ENCODE measurements around the gene TVP23A.

DNA sequence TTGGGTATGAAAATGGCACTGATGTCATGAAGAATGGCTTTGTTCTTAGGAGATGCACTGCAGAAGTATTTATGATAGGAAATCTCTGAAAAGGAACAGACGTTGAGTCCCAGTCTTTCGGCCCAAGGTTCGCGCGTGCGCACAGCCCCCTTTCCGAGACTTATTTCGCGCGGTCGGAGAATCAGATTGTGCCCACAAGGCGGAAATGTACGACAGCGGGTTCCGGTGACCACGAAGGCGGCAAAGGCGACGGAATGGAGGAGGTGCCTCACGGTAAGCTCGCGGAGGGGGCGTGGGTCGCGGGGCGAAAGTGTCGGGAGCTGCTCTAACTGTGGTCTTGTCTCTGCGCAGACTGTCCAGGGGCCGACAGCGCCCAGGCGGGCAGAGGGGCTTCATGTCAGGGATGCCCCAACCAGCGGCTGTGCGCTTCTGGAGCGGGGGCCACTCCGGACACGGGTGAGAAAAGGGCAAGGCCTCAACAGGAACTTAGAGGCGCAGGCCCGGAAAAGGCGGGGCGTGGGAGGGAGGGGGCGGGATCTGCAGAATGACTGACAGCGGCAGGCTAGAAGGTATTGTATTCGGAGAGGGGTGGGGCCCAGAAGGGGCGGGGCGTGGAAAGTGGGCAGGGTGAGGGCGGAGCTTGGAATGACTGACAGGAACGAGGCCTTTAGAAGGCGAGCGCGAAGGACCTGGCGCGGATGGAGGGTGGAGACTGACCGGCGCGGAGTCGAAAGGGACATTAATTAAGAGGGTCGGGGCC, 74.8 kb downstream of the TVP23A start, which contains the start of gene NUBP1:
- TF ChIP-seq POLR2AphosphoS5 (IDR thresholded peaks at IDR 0.05) = peak; percentile 94 to 96 (median 95)
- TF ChIP-seq, protein P1, sequence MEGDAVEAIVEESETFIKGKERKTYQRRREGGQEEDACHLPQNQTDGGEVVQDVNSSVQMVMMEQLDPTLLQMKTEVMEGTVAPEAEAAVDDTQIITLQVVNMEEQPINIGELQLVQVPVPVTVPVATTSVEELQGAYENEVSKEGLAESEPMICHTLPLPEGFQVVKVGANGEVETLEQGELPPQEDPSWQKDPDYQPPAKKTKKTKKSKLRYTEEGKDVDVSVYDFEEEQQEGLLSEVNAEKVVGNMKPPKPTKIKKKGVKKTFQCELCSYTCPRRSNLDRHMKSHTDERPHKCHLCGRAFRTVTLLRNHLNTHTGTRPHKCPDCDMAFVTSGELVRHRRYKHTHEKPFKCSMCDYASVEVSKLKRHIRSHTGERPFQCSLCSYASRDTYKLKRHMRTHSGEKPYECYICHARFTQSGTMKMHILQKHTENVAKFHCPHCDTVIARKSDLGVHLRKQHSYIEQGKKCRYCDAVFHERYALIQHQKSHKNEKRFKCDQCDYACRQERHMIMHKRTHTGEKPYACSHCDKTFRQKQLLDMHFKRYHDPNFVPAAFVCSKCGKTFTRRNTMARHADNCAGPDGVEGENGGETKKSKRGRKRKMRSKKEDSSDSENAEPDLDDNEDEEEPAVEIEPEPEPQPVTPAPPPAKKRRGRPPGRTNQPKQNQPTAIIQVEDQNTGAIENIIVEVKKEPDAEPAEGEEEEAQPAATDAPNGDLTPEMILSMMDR (IDR thresholded peaks at IDR 0.05 in 8 of 11, conservative IDR thresholded peaks at IDR 0.05 in 3 of 11) = peak in 3 of 11 experiments; percentile 5 to 40 (median 16)
- peak; percentile 21 to 49 (median 45) for TF ChIP-seq POLR2A (IDR thresholded peaks at IDR 0.05)

Data from spleen (tissue), 7 donors.